HG03558 (cell line): ENCODE measurements around the gene TIMM29.

Experiments
- ATAC-seq: cut with Tn5 transposase; IDR thresholded peaks from one replicate; pipeline ENCODE4 v1.9.1; 2021; ENCODE audit warnings: moderate number of reproducible peaks; ENCODE audit not compliant: unreplicated experiment; ENCODE audit errors: extremely low read depth

The TIMM29 gene

GRCh38 chr19:10911579-10912363 is 16.8 kb upstream of the TIMM29 start:
- no peak for ATAC-seq

GRCh38 chr19:10912619-10913018 is 16.0 kb upstream of the TIMM29 start:
- ATAC-seq = no peak

DNA sequence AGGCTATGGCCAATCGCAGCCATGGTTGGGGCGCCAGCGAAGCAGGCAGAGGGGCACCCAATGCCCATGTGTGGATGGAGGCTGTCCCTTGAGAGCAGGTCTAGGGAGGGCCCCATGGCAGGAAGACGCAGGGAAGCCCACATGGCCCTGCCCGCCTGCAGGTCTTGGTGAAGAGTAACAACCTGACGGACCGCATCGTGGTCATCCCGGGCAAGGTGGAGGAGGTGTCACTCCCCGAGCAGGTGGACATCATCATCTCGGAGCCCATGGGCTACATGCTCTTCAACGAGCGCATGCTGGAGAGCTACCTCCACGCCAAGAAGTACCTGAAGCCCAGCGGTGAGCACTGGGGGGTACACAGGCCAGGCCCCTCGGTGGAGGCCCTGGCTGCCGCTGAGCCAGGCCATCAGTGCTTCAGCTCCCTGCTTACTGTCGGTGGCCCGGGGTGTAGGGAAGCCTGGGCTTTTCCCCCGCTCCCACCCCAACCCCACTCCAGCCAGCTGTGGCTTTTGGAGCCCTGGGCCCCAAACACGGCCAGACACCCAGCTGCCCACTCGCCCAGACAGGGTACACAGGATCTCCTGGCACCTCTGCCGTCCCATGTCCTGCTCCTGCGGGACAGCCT is 14.8 kb upstream of the TIMM29 start:
- no peak for ATAC-seq

DNA sequence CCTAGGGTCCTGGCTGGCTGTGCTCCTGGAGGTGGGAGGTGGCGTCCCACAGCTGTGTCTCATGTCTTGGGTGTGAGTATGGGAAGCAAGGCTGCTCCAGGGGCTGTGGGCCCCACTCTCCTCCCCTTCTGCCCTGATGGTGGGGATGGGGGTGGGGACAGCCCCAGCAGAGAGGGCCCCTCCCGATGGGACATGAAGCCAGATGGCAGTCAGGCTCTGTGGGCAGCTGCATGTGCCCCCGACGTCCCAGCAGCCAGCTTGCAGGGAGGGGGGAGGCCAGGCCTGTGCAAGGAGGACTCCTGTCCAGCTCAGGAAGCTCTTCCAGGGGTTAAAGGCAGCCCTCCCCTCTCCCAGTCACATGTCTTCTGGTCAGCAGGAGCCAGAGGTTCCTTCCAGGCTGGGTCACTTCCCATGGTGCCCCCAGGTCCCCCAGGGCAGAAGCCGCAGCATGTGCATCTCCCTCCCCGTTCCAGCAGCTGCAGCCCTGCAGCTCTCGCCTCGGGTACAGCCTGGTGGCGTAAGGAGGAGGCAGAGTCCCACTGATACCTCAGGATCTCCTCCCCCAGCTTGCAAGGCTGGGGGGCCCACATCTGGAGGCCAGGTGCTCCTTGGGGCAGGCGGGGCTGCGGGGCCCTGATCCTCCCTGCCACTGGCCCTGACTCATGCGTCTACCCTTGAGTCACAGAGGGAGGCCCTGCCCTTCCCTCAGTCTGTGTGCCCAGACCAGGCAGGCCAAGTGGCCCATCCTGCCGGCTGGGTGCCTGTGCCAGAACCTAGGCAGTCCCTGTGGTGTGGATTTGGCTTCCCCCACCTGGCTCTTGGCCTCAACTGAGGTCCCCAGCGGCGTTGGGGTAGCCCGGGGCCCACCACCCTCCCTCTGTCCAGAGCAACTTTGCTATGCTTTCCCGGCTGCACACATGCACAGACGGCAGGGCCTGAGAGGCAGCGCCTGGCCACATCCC is 13.2 kb upstream of the TIMM29 start:
- no peak for ATAC-seq

DNA sequence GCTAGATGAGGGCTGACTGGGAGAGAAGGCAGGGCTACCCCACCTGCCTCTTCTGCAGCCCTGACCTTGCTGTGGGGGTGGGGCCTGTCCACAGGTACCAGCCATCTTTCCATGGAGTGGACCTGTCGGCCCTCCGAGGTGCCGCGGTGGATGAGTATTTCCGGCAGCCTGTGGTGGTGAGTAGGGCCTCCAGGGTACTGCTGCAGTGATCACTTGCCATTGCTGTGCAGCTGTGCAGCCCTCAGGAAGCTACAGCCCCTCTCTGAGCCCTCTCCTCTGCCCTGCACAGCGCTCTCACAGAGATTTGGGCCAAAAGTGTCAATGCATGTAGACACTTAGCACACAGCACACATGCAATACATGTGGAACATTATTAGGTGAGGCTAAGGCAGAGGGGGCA is 12.0 kb upstream of the TIMM29 start:
- ATAC-seq = no peak

DNA sequence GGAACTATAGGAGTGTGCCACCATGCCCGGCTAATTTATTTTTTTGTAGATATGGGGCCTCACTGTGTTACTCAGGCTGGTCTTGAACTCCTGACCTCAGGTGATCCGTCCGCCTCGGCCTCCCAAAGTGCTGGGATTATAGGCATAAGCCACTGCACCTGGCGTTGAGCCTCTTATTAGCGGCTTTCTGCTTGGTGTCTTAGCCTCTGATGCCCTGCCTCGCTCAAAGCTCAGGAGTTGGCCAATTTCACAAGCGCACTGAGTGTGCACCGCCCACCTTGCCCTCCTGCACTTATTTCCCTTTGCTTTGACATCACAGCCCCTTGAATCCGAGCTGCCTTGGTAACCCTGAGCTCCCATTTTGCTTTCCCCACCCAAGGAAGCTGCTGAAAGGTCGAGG is 10.3 kb upstream of the TIMM29 start:
- no peak for ATAC-seq

GRCh38 chr19:10919352-10920287 is 9.0 kb upstream of the TIMM29 start:
- ATAC-seq = no peak

- ATAC-seq = no peak
Observed at GRCh38 chr19:10920288-10920655, 8.3 kb upstream of the TIMM29 start.

- ATAC-seq = no peak
Observed at GRCh38 chr19:10920781-10921180, 7.8 kb upstream of the TIMM29 start.

DNA sequence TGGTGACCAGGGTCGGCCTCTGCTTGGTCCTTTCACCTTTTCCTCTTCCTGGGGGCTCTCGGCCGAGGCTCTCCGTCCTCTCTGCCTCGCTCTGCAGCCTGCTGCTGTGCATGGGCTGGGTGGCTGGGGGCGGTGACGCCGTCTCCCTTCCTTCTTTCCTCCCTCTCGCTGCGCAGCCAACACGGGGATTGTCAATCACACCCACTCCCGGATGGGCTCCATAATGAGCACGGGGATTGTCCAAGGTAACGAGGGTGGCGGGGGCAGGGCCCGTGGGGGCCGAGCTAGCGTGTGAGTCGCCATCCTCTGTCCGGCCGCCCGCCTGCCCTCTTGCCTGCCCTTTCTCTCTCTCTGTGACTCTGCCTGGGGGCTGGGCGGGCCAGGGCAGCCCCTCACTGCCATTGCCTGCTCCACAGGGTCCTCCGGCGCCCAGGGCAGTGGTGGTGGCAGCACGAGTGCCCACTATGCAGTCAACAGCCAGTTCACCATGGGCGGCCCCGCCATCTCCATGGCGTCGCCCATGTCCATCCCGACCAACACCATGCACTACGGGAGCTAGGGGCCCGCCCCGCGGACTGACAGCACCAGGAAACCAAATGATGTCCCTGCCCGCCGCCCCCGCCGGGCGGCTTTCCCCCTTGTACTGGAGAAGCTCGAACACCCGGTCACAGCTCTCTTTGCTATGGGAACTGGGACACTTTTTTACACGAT is 7.3 kb upstream of the TIMM29 start:
- ATAC-seq = no peak

GRCh38 chr19:10921910-10922637 is 6.5 kb upstream of the TIMM29 start:
- ATAC-seq = no peak

DNA sequence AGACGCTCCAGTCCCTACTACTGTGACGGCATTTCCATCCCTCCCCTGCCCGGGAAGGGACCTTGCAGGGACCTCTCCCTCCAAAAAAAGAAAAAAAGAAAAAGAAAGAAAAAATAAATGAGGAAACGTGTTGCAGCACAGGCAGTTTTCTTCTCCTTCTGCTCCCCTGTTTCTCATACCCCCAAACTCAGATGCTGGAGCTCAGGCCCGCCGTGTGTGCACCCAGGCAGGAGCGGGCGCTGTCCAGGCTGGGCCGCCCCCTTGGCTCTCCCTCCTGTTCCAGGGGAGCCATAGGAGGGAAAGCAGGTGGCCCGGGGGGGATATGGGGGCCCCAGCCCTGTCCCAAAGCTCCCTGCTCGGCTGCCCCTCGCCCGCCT is 6.0 kb upstream of the TIMM29 start:
- no peak for ATAC-seq

DNA sequence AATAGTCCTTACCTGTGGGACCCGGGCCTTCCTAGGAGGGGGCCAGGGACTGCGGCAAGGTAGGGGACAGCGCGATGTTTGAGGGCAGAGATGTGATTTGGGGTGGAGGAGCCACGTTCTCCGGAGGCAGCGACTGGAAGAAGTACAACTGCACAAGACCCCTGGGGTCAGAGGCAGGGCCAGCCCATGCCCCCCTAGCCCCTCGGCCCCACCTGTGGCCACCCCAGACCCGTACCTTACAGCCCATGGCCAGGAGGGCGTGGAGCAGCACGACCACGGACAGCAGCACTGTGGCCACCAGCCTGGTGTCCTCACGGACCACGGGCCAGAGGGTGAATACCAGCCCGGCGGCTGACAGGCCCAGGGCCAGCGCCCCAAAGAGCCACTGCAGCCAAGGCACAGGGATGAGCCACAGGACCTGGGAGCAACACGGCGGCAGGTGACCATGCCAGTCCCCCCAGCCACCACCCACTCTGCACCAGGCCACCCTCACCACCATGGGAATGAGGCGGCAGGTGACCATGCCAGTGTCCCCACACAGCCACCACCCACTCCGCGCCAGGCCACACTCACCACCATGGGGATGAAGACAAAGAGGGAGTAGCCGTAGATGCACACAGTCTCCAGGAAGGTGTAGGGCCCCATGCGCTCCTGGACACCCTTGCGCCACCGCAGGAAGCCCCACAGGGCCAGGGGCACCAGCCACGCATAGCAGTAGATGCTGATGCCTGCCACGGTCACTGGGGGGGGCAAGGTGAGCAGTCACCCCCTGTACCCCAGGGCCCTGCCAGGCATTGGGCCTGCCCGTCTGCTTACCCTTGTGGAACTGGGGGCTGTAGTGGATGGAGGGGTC is 5.1 kb upstream of the TIMM29 start:
- ATAC-seq = no peak

DNA sequence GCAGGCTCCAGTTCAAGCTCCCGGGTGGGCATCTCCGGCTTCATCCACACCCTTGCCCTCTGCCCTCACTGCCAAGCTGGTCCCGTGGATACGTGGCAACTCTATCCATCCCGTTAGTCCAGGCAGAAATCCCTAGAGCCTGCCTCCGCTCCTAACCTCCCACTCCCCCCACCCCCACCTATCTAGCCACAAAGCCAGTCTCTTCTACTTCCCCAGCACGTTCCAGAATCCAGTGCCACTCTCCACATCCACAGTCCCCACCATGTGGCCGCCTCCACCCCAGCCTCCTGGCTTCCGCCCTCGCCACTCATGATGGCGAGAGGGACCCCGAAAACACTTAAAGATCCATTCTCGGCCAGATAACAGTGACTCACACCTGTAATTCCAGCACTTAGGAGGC is 4.0 kb upstream of the TIMM29 start:
- ATAC-seq = no peak

DNA sequence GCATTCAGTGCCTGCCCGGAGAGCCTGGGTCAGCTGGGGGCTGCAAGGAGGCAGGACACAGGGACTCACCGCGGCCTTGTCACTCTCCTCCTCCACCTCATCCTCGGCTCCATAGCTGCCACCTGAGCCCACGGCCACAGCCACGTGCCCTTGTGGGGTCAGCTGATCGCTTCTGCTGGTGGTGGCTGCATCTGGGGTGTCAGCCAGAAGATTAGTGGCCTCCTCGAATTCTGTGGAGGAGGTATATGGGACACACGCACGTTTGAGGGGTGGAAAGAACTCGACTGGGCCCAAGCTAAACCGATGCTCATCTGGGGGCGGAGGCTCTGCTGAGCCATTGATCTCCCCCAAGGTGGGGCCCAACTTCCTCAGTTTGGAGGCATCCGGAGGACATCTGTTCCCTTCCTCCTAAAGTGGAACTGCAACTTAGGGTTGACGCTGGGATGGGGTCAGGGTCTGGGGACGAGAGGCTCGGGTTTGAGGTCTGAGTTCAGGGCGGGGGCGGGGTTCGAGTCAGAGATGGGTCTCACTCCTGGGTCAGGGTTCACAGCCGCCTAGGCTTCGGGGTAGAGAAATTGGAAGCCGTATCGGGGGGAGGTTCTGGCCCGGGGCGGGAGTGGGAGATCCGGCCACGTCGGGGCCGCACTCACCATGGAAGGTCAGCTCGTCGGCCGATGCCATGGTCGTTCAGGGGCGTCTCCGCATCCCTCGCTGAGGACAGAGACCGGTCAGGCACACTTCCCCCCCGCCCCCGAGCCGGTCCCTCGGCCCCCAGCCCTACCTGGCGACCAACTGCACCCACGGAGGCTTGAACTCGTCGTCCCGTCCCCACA is 665 bp upstream of the TIMM29 start:
- ATAC-seq = no peak

DNA sequence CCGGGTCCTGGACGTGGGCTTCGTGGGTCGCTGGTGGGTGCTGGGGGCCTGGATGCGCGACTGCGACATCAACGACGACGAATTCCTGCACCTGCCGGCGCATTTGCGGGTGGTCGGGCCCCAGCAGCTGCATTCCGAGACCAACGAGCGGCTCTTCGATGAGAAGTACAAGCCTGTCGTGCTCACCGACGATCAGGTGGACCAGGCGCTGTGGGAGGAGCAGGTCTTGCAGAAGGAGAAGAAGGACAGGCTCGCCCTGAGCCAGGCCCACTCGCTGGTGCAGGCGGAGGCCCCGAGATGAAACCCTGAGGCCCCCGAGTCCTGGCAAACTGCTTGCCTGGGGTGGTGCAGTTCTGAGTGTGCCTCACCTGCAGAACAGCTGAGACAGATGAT is 787 bp downstream of the TIMM29 start:
- no peak for ATAC-seq
